Measurements from ENCODE around the gene DOK7.
"Not testable (repeated sequence)": the region's sequence is repeated elsewhere in the genome, so short reads cannot be mapped to it uniquely, and the experiment has no call there.

The DOK7 gene

GRCh38 chr4:3531879-3532750 is 69.0 kb downstream of the DOK7 start, which contains the start of gene LRPAP1:
Gene LRPAP1, minus strand, starts transcription at chr4:3532422. Its CDS starts 10 bp downstream, at chr4:3532412.
- TF ChIP-seq, protein P1, sequence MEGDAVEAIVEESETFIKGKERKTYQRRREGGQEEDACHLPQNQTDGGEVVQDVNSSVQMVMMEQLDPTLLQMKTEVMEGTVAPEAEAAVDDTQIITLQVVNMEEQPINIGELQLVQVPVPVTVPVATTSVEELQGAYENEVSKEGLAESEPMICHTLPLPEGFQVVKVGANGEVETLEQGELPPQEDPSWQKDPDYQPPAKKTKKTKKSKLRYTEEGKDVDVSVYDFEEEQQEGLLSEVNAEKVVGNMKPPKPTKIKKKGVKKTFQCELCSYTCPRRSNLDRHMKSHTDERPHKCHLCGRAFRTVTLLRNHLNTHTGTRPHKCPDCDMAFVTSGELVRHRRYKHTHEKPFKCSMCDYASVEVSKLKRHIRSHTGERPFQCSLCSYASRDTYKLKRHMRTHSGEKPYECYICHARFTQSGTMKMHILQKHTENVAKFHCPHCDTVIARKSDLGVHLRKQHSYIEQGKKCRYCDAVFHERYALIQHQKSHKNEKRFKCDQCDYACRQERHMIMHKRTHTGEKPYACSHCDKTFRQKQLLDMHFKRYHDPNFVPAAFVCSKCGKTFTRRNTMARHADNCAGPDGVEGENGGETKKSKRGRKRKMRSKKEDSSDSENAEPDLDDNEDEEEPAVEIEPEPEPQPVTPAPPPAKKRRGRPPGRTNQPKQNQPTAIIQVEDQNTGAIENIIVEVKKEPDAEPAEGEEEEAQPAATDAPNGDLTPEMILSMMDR (conservative IDR thresholded peaks at IDR 0.05; ENCODE audit: low read depth, low read length) = no peak
- H3K4me3 ChIP-seq (ENCODE audit: low read depth, low read length) = peak within 1 kb of the TSS; percentile 96
- DNase-seq (ENCODE audit: low read depth) = peak; percentile 91

GRCh38 chr4:3532751-3533422 is 69.8 kb downstream of the DOK7 start:
- TF ChIP-seq, protein P1 (conservative IDR thresholded peaks at IDR 0.05; ENCODE audit: low read depth, low read length) = no peak
- peak overlapping the region; percentile 96 for H3K4me3 ChIP-seq (ENCODE audit: low read depth, low read length)
- no peak for DNase-seq (ENCODE audit: low read depth)

- TF ChIP-seq, protein P1 (conservative IDR thresholded peaks at IDR 0.05; ENCODE audit: low read depth, low read length) = no peak
- no peak overlapping the region for H3K4me3 ChIP-seq (ENCODE audit: low read depth, low read length)
- no peak for DNase-seq (ENCODE audit: low read depth)
These were observed 70.3 kb downstream of the DOK7 start for GRCh38 chr4:3533423-3533820.

- DNase-seq (ENCODE audit: low read depth); H3K4me3 ChIP-seq (ENCODE audit: low read depth, low read length): not testable (repeated sequence)
These were observed 72.7 kb downstream of the DOK7 start for GRCh38 chr4:3535812-3536211.

GRCh38 chr4:3538906-3539305 is 75.8 kb downstream of the DOK7 start:
- not testable (repeated sequence) for H3K4me3 ChIP-seq (ENCODE audit: low read depth, low read length); DNase-seq (ENCODE audit: low read depth)

GRCh38 chr4:3543415-3543814 is 80.3 kb downstream of the DOK7 start:
- not testable (repeated sequence) for H3K4me3 ChIP-seq (ENCODE audit: low read depth, low read length); DNase-seq (ENCODE audit: low read depth)
